NT2/D1 (cell line): ENCODE data around the gene CENPX.

Experiments used
- SUZ12 ChIP-seq: IDR thresholded peaks from 2 replicates; pipeline ENCODE4 v1.6.1; 2011; ENCODE audit not compliant: insufficient read length, insufficient read depth; ENCODE audit errors: extremely low read depth
- YY1 ChIP-seq: IDR thresholded peaks from 2 replicates; pipeline ENCODE4 v1.6.1; 2011; ENCODE audit not compliant: insufficient read length, insufficient read depth
- ZNF274 ChIP-seq: IDR thresholded peaks from 2 replicates; pipeline ENCODE4 v1.6.1; 2011; ENCODE audit warnings: mild to moderate bottlenecking, low read depth, low read length

- TF ChIP-seq ZNF274 = no peak
- TF ChIP-seq YY1 = no peak
- no peak for TF ChIP-seq SUZ12
Observed at GRCh38 chr17:82046903-82047302, 24.2 kb upstream of the CENPX start.
